HepG2 (cell line): Measurements from ENCODE around the gene ZNF326. TPM values are rescaled to one million over a fixed set of nuclear protein-coding genes. Genes with fewer than 3 reads are reported as not detected.

Source experiments
- ATAC-seq: fragments of 200-7000 bp; cut with Tn5 transposase; 3 replicates; pipeline ENCODE4 v1.9.1; 2020; ENCODE audit warnings: mild to moderate bottlenecking, moderate library complexity
- BruUV-seq: library from RNA; stranded (reverse); fragments of 400-500 nt; replicated peaks from 2 replicates; lab custom pipeline; 2021; lab: Mats Ljungman, UMichigan
- CTCF ChIA-PET: fragments of 300-600 bp; formaldehyde crosslinking; extraction: SDS; loops from one replicate; lab custom pipeline; 2021; ENCODE audit warnings: low total read pairs, inconsistent platforms, low intra/inter-chr PET ratio; lab: Yijun Ruan, JAX
- POLR2A ChIA-PET: fragments of 350-600 bp; sonication (Branson Sonifier 250); formaldehyde crosslinking; loops from one replicate; lab custom pipeline; 2020; ENCODE audit warnings: antibody characterized with exemption, inconsistent platforms; lab: Yijun Ruan, JAX
- DNase-seq: peaks from one replicate; pipeline ENCODE4 v3.0.0-alpha.2; 2015; ENCODE audit warnings: low spot score
- FAIRE-seq: peaks from 3 replicates; lab custom pipeline; 2011; peaks lifted over from hg19 to GRCh38; lab: Jason Lieb, UNC
- H2AFZ ChIP-seq: one replicate; pipeline ENCODE4 v1.6.1; 2011; ENCODE audit warnings: low read length, inconsistent platforms
- H3K27ac ChIP-seq: fragments of 300-600 bp; 3 replicates; pipeline ENCODE4 v1.8.0; 2011; ENCODE audit warnings: mixed run types, mild to moderate bottlenecking, mixed read lengths, low read length, inconsistent platforms; ENCODE audit not compliant: insufficient read depth; ENCODE audit errors: extremely low read length
- H3K27me3 ChIP-seq, 2 experiments: fragments of 200-600 bp in 1 of 2; 2 replicates in 1 of 2; 3 replicates in 1 of 2; pipeline versions ENCODE4 v1.6.0 to v1.8.0; 2011; ENCODE audit warnings: low read length in 2 of 2, mild to moderate bottlenecking in 2 of 2, moderate library complexity in 2 of 2, inconsistent platforms in 1 of 2; ENCODE audit not compliant: insufficient read depth in 2 of 2, control insufficient read depth in 1 of 2
- H3K36me3 ChIP-seq, 2 experiments: fragments of 200-600 bp in 1 of 2; replicated peaks in 1 of 2; 2 replicates in 1 of 2; 3 replicates in 1 of 2; pipeline versions ENCODE4 v1.5.1 to v1.8.0; 2011; ENCODE audit warnings: low read length in 2 of 2, inconsistent platforms in 1 of 2; ENCODE audit not compliant: insufficient read depth in 2 of 2, control insufficient read depth in 1 of 2
- H3K4me1 ChIP-seq: 2 replicates; pipeline ENCODE4 v1.5.1; 2012; ENCODE audit warnings: low read length, inconsistent platforms; ENCODE audit not compliant: insufficient read depth
- H3K4me2 ChIP-seq: 2 replicates; pipeline ENCODE4 v1.6.0; 2011; ENCODE audit warnings: low read depth, low read length, inconsistent platforms
- H3K4me3 ChIP-seq, 3 experiments: fragments of 200-600 bp in 1 of 3; sonication (generic), shearing (Covaris generic) in 1 of 3; replicated peaks in 1 of 3; 2 replicates each; pipeline ENCODE4 v1.5.1; 2011 to 2016; ENCODE audit warnings: low read length in 3 of 3, inconsistent platforms in 2 of 3, low read depth in 2 of 3, mild to moderate bottlenecking in 2 of 3, control low read depth in 1 of 3, mixed read lengths in 1 of 3; ENCODE audit not compliant: insufficient read depth in 1 of 3
- H3K79me2 ChIP-seq: one replicate; pipeline ENCODE4 v1.6.1; 2011; ENCODE audit warnings: low read length, inconsistent platforms; ENCODE audit not compliant: insufficient read depth
- H3K9ac ChIP-seq: 2 replicates; pipeline ENCODE4 v1.6.0; 2011; ENCODE audit warnings: mild to moderate bottlenecking, low read depth, low read length, inconsistent platforms; ENCODE audit not compliant: insufficient read depth
- H3K9me3 ChIP-seq: 2 replicates; pipeline ENCODE4 v1.5.1; 2012; ENCODE audit warnings: mild to moderate bottlenecking, low read length
- H4K20me1 ChIP-seq: 2 replicates; pipeline ENCODE4 v1.6.0; 2011; ENCODE audit warnings: inconsistent platforms, mild to moderate bottlenecking, low read length, moderate library complexity; ENCODE audit not compliant: insufficient read depth
- BRF2 ChIP-seq: sonication (generic); formaldehyde crosslinking; IDR thresholded peaks from 2 replicates; pipeline ENCODE4 v1.8.1; 2022; ENCODE audit warnings: mild to moderate bottlenecking, missing genetic modification reagents
- GMEB2 ChIP-seq: IDR thresholded peaks from 2 replicates; pipeline ENCODE4 v1.6.1; 2016; ENCODE audit warnings: missing biosample characterization, missing genetic modification reagents, low read depth
- GRHL1 ChIP-seq: sonication (generic); formaldehyde crosslinking; conservative IDR thresholded peaks from 2 replicates; pipeline ENCODE4 v1.8.0; 2022; ENCODE audit warnings: missing genetic modification reagents
- HBP1 ChIP-seq: IDR thresholded peaks from 2 replicates; pipeline ENCODE4 v1.6.1; 2016; ENCODE audit warnings: low read depth, control low read depth
- NAIF1 ChIP-seq: sonication (generic); formaldehyde crosslinking; IDR thresholded peaks from 2 replicates; pipeline ENCODE4 v1.5.0; 2020; ENCODE audit warnings: mild to moderate bottlenecking, missing genetic modification reagents, borderline replicate concordance
- NCOA5 ChIP-seq: sonication (generic); formaldehyde crosslinking; IDR thresholded peaks from 2 replicates; pipeline ENCODE4 v1.4.0; 2020; ENCODE audit warnings: missing genetic modification reagents
- PLSCR1 ChIP-seq: sonication (generic); formaldehyde crosslinking; IDR thresholded peaks from 2 replicates; pipeline ENCODE4 v1.5.0; 2020; ENCODE audit warnings: missing genetic modification reagents, mild to moderate bottlenecking, borderline replicate concordance
- PRDM15 ChIP-seq: sonication (generic); formaldehyde crosslinking; IDR thresholded peaks from 2 replicates; pipeline ENCODE4 v1.4.0; 2020; ENCODE audit warnings: missing genetic modification reagents
- ZNF3 ChIP-seq: IDR thresholded peaks from 2 replicates; pipeline ENCODE4 v1.7.0; 2017; ENCODE audit warnings: inconsistent platforms
- WGBS: methylation state at CpG from one replicate; pipeline ENCODE4 v1.1.6; 2017; ENCODE audit warnings: low lambda C conversion rate; 5-methylcytosine and 5-hydroxymethylcytosine counted together
- in situ Hi-C: cut with HindIII; loops from 2 replicates; pipeline ENCODE4 v1.10.0; 2017; ENCODE audit warnings: low pct_unique_long_range_greater_than_20kb; ENCODE audit not compliant: extremely low pct_ligation_motif_present
- intact Hi-C: fragments of 100-400 bp; cut with micrococcal nuclease; formaldehyde crosslinking; loops from one replicate; pipeline ENCODE4 v1.10.0; 2022; ENCODE audit not compliant: unreplicated experiment
- polyA plus RNA-seq, 8 experiments: library from polyadenylated mRNA; depleted of rRNA in 3 of 8; stranded (reverse) in 7 of 8; unstranded in 1 of 8; fragments of >200 nt; fragmentation: Illumina TruSeq in 4 of 8; extraction: Trizol in 4 of 8; gene quantifications; 2 replicates each; pipeline versions ENCODE4 v1.2.1 to v1.2.3, GENCODE V29; 2011 to 2016; ENCODE audit warnings: low read depth in 4 of 8, missing spikeins in 1 of 8, mixed read lengths in 1 of 8; ENCODE audit not compliant: insufficient read depth in 1 of 8
- total RNA-seq, 5 experiments: library from RNA; depleted of rRNA; stranded (reverse); fragments of >200 nt; fragmentation: Illumina TruSeq; extraction: Trizol; gene quantifications; 2 replicates each; pipeline ENCODE4 v1.2.3, GENCODE V29; 2016; ENCODE audit warnings: low read depth in 1 of 5

ZNF326 gene
- total and polyA plus RNA-seq, 2 of the 13 experiments (the other 11 are each of a cell fraction or from before 2014, with no cell fraction given): 6.3 to 16.4 TPM

- no peak; the same call in 2 of the 3 replicates for ATAC-seq
- intact Hi-C loops: loop anchor here (10.0 kb wide), 1 partner anchor 411 kb away; no protein-coding TSS in a partner anchor
- under 1% methylated on average over 10 of the region's 15 CpGs for WGBS
- Histone ChIP-seq H3K27me3 (no peaks in the 10 kb centered on the region; a peak in 1 of 5 replicates), H3K4me1 (peaks cover 70% of the 10 kb centered on the region), H4K20me1 (peaks cover 48% of the 10 kb centered on the region), H3K9ac (peak overlapping the region; percentile 97), H3K4me3 (peak overlapping the region; percentile 79 to 94 (median 88)), H2AFZ (no peak overlapping the region), H3K9me3 (no peaks in the 10 kb centered on the region), H3K27ac (peak overlapping the region; percentile 96), H3K79me2 (peaks cover 58% of the 10 kb centered on the region), H3K36me3 (peaks cover 3 to 5% of the 10 kb centered on the region in 2 experiments; a peak in 2 of 5 replicates), H3K4me2 (peak overlapping the region; percentile 69)
- DNase-seq: peak; percentile 30
- in situ Hi-C loops: no loop called here
- POLR2A ChIA-PET: interaction anchor here (1.0 to 1.1 kb wide), 2 partner anchors 173 to 174 kb away, joined by 4 to 5 read pairs; no protein-coding TSS in a partner anchor
- BruUV-seq: TSS peak; percentile 55
- CTCF ChIA-PET: no interaction called here
- peak; percentile 50 for FAIRE-seq
- TF ChIP-seq NAIF1 (CRISPR knock-in tag) (peak; percentile 4; the same call in 1 of the 2 replicates), HBP1 (CRISPR knock-in tag) (no peak), GMEB2 (CRISPR knock-in tag) (no peak), PRDM15 (CRISPR knock-in tag) (no peak), NCOA5 (no peak), BRF2 (CRISPR knock-in tag) (no peak), GRHL1 (CRISPR knock-in tag) (no peak), ZNF3 (CRISPR knock-in tag) (no peak), PLSCR1 (0 out of 2 replicates have a peak, but pooled peaks have one; percentile 4)
Measured at GRCh38 chr1:89995598-89996449, 914 bp downstream of the ZNF326 start.
